HG03457 (cell line): ENCODE measurements around the gene PTPRG.
"Not testable (repeated sequence)": the region's sequence is repeated elsewhere in the genome, so short reads cannot be mapped to it uniquely, and the experiment has no call there.

Source experiments
- ATAC-seq: cut with Tn5 transposase; IDR thresholded peaks from one replicate; pipeline ENCODE4 v1.9.1; 2021; ENCODE audit warnings: moderate number of reproducible peaks; ENCODE audit not compliant: unreplicated experiment

The PTPRG gene

DNA sequence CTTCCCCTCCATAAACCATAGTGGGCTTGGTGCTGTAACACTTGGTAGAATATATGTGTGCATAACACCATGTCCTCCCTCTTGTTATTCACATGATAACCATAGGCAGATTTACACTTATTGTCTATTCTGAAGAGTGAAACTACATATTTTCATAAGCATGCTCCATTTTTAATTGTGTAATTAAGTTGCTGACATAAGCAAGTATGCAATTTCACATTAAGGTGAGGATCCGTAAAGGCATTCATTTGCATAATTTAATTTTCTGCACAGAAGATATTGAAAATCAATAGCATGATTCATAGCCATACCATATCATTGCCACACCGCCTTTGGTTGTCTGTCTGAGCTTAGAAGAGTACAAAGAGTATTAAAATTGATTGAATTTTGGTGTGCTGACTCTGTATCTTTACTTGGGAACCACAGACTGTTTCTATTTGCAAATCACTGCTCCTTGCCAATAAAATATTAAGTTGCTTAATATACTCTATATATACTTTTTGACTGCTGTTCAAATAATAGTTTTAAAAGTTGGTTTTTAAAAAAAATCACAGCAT lies 182.4 kb downstream of the PTPRG start:
- no peak for ATAC-seq

DNA sequence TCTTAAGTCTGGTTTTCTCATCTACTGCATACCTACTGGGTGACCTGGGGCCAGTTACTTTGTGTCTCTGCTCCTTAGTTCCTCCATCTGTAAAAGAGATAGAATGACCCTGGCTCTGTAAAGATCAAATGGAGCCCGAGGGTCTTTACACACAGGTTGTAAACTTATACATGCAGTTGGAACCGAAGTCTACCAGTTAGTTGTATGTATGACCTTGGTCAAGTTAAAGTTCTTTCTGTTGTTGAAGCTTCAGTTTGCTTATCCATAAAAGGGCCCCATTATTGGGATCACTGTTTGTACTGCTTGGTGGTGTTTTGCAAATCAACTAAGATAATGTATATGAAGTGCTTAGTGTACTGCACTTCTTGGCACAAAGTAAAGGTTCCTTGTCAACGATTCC lies 186.9 kb downstream of the PTPRG start:
- no peak for ATAC-seq

DNA sequence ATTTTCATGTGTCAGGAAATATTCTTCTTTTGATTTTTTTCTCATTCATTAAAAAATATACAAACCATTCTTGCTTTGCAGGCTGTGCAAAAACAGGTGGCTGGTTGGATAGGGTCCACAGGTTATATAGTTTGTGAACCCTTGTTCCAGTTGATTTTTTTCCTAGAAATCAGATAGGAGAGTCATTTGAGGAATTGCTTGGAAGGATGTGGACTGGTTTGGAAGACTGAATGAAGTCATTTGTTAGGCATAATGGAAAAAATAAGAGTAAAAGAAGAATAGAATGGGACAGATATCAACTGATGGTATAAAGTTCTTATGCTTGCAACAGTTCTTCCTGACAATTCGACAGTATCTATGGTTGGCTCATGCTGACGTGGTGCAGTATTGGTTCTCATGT lies 189.4 kb downstream of the PTPRG start:
- no peak for ATAC-seq

DNA sequence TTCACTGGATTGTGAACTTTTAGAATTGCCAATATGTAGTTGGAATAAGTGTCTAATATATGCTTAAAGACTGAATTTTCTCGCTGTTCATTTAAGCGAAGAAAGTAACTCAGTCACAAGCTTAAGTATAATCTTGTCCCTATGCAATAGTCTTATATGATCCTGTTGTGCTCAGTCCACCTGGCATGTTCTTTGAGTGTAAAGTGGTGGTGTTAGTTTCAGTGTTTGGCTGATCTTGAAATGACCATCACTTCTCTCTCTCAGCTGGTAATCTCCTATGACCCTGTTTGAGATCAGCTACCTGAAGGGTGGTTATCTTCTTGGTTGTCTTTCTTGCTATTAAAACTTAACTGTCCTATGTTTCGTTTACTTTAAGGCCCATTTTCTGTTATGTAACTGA lies 197.5 kb downstream of the PTPRG start:
- ATAC-seq = no peak

DNA sequence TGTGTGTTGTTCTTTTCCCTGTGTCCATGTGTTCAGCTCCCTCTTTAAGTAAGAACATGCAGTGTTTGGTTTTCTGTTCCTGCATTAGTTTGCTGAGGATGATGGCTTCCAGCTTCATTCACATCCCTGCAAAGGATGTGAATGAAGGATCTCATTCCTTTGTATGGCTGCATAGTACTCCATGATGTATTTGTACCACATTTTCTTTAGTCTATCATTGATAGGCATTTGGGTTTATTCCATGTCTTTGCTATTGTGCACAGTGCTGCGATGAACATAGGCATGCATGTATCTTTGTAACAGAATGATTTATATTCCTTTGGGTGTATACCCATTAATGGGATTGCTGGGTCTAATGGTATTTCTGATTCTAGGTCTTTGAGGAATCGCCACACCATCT lies 199.4 kb downstream of the PTPRG start:
- not testable (repeated sequence) for ATAC-seq

DNA sequence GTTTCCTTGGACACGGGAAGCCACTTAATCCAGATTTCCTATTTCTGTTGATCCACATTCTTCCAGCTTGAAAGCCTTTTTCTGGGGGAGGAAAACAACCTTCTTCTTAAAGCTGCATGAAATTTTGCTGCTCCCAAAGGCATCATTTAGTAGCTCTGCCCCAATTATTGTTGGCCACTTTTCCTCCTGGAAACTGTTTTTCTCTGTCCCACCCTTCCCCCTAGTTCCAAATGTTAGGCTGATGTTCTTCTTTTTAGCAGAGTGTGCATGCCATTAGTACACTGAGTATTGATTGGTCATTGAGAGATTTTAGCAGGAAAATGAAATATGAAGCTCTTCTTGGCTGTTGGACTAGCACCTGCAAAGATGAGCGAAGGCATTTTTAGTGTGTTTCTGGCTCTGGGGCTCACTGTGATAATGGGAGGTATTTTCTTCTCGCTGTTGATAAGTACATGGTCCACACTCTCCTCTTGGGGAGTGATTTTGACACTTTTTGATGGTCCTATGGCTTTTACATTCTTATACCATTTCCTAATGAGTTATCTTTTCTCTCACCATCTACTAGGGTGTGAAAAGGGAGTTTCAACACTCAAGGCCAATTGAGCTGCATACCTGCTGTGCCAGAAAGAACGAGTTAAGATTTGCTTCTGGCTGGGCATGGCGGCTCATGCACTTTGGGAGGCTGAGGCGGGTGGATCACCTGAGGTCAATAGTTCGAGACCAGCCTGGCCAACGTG lies 200.5 kb downstream of the PTPRG start:
- ATAC-seq = no peak

DNA sequence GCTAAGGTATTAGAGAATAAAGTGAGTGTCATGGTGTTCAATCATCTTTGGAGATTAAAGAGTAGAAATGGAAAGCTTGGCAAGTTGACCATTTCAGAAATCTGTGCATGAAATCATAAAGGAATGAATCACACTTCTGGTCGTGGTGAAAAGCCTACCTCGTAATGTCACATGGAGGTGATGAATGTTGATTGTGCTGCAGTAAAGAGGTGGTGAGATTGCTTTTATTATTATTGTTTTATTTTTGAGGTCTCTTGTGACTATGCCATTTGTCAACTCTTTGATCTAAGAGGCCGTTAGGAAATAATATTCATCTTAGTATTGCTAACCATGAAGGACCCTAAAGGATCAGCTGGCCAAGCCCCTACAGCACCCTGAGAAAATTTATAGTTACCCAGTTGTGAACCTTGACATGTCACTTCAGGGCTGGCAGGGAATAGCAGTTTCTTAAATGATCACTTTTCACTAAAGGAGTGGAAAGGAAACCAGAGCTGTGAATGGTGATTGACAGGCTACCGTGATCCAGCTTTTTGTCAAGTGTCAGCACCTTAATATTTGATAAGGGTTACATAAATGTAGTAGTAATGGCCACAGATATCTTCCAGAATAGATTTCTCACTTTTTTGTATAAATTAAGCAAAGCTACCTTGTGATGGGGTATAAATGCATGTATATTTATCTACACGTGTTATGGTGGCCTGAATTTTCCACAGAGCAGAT lies 203.9 kb downstream of the PTPRG start:
- ATAC-seq = no peak

DNA sequence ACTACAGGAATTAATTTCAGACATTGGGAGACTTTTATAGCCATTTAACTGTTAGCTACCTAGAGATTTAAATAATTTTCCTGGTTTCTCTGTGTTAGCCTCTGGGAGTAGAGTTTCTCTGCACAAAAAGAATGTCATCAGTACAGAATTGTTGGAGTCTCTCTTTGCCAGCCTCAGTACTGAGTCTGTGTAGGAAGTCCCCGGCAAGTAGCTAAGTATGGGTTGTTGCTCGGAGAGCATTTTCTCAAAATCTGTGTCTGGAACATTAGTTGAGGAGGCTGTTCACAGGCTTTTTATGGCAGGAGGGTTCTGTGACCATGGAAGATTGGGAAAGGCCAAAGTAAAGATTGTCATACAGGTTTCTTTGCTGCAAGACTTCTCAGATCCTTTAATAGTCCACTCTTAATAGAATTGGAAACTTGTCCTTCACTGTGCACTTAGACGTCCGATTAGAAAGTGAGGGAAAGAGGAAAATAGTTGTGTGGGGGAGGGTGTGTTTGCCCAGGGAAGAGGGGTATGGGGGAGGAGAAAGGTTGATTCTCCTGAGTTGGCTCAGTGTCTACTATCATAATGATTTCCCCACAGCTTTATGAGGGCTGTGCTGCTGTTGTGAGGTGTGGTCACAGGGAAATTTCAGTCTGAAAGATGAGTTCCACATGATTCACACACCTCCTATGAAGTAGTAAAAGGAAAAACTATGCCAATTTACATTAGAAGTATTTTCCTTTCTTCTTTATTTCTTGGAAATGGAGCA lies 207.1 kb downstream of the PTPRG start:
- ATAC-seq = no peak

DNA sequence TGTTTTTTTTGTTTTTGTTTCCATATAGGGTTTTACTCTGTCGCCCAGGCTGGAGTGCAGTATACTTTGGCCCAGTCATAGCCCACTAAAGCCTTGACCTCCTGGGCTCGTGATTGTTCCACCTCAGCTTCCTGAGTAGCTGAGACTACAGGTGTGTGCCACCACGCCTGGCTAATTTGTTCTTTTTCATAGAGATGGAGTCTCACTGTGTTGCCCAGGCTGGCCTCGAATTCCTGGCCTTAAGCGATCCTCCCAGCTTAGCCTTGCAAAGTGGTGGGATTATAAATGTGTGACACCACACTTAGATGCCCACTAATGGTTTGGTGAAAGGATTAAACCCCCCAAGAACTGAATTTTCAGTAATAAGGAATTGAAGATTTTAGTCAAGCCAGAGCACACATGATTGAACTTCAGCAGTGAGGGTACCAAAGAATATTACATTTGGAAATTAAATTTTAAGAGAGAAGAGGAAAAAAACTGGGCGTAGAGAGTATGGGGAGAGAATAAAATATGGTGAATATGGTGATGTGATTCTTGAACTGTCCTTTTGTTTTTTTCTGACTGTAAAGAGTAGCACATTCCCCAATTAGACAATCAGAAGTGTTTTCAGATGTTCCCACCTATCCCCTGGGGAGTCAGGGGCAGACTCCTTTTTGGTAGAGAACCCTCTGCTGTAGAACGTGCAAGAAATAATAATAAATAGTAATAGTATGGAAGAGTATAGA lies 208.1 kb downstream of the PTPRG start:
- no peak for ATAC-seq

DNA sequence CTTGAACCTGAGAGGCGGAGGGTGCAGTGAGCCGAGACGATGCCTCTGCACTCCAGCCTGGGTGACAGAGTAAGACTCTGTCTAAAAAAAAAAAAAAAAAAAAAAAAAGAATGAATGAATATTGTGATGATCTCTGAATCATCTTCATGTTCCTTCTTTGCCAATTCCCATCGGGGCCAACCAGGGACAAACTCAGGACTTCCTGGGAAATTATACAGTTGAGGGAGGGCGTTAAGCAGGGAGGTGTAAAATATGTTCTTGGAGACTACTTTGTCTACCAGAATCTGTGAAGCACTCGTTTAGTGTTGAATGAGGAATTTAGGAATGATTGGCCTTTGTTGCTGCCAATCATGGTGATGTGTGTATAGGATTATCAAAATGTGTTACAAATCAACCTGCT lies 210.6 kb downstream of the PTPRG start:
- no peak for ATAC-seq

DNA sequence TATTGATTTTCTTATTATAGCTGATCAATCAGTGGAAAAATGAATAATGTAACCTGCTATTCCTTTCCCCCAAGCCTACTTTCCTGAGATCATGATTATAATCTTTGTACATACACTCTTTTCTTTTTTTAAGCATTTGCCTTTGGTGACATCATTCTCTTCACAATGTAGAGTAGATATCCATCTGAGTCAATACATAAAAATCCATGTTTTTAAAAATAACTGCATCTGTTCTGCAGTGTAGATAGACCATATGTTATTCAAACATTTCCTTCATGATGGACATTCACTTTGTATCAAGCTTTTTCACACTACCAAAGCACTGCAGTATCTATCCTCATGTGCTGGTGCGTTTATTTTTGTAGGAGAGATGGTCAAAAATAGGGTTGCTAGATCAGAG lies 211.1 kb downstream of the PTPRG start:
- ATAC-seq = no peak

DNA sequence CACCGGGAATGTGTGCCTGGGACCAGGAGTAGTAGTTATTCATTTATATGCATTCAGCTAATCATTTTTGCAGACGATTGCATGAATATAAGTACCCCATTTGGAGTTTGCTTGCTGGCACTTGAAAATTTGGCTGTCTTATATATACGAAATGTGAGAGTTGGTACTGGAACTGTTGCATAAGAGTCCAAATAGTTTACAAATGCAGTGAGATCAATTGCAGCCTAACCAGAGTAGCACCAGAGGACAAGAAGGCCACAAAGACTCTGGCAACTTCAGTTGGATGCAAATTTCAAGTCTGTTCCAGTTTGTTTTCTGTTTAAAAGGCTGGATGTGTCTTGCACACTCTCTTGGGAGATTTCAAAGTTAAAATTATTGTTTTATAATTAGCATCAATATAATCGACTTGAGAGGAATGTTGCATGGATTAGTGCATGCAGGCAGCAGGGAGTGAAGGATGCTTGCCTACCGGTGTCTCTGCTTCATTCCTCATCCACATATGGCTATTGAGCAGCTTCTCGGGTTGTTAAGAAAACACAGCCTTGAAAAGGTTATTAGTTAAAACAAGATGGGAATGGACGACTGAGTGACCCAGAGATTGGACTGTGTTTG lies 213.0 kb downstream of the PTPRG start:
- no peak for ATAC-seq

DNA sequence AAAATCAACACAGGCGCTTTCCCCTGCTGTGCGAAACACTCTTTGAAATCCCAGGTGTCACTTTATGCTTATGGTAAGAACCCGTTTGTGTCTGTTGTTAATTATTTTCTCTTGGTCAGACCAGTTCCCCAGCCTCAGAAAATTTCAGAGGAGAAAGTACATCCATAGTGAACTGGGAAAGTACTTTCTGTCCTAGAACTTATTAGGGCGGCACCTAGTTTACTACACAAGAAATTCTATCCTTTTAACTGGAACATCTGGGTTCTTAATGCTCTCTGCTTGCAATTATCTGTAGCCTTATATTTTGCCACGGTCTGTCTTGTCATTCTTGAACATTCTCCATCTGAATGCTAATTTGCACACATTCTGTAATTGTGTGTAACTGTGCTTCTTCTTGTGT lies 215.0 kb downstream of the PTPRG start:
- ATAC-seq = no peak

DNA sequence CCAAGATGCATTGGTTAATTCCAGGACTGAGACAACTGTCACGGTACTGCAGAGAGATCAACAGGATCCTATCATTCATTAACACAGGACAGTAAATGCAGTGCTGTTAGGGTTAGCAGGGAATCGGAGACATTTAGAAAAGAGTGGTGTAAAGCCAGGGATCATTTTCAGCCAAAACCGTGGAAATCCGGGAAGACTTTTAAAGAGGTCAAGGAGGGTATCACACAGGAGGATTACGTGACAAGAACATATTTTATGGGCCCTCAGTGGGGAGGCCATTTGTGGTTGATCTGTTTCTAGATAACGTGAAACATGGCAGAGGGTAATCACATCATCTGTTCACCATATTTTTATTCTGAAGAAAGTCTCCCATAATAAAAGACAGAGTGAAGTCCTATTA lies 216.1 kb downstream of the PTPRG start:
- ATAC-seq = no peak

DNA sequence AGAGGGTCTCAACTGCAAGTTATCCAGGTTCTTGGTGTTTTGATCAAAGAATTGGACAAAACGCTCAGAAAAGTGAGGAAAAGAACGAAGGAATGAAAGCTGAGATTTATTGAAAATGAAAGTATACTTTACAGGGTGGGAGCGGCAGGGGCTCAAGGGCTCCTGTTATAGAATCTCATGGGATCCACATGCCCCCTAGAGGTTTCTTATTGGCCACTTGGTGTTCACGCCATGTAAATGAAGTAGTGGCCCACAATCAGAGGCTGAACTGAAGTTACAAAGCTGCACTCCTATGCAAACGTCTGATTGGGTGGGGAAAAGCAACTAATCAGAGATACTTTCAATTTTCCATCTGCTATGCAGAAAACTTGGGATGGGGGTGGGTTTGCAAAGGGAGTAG lies 216.7 kb downstream of the PTPRG start:
- ATAC-seq = no peak

DNA sequence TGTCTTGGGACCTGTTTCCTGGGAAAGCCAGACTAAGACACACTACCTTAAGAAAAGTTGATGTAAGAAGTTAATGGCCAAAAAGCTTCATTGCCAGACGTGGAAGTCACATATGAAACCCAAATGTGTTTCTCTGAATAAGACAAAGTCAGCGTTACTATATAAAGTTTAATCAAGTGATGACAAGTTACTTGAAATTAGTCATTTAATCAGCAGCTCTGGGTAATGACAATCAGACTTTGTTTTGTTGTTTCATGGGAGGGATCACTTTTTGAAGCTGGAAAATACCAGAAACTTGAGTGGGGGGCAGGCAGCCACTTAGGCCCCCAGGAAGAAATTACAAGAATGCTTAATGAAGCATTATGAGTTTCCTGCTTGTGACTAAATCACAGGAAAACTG lies 218.6 kb downstream of the PTPRG start:
- no peak for ATAC-seq

DNA sequence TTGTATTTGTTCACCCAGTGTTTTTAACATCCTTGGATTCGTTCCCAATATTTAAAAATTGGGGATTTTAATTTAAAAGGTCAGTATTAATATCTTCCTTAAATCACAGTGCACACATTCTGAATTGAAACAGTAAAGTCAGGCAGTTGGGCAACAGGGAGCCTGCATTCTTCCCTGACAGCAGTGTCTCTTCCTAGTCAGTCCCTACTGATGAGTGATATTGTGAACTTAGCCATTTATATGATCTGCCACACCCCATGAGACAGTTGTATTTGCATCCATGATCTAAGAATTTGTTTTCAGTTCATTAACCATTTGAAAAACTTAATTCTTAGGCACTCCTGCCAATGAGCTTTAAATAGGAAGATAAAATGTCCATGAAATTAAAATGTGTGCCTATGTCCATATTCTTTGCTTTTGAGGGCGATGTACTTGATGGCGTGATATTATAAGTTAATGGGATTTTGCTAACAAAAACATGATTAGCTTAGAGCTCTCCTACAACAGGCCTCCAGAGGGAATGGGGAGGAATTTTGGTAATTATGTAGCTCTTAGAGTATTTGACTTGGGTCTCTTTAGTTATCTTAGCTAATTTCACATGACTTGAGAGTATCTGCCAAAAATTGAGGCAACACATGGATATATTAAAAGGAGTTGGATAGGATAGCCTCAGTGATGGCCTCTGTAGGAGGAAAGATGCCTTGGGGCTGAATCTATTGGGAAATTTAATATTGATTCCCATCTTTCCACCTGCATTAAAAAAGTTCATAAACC lies 219.3 kb downstream of the PTPRG start:
- ATAC-seq = no peak

DNA sequence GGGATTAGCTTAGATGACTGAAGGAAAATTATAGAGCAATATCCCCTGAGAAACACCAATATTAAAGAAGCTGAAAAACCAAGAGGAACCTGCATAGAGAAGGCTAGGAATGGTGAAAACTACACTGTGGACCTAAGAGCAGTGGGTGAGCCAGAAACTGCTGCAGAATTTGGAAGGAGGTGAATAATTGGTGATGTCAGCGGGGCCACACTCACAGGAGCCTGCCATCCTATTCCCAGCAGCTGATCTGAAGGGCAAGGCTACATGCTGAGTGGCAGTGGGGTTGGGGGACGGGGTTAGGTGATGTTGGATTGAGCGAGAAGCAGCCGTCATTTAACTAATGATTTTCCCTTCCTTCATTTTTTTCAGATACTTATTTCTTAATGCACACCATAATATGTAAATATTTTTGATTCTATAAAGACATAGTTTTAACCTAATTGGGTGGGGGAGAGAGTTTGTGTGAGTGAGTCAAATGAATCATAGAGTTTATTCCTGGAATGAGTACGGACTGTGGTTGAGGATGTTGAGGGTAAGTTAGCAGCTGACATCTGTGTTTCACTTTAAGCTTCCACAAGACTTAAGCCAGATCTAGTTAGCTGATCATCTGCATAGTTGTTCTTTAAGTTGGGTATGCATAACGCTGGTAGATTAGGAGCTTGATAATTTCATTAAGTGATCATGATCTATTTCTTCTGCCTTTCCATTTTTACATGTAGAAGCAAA lies 222.8 kb downstream of the PTPRG start:
- ATAC-seq = no peak
